MM.1S (cell line): ENCODE measurements around the gene C1QTNF4.
"Not testable (repeated sequence)": the region's sequence is repeated elsewhere in the genome, so short reads cannot be mapped to it uniquely, and the experiment has no call there.

ENCODE experiments used
- DNase-seq: peaks from one replicate; pipeline ENCODE4 v3.0.0-alpha.2; 2015
- H2AFZ ChIP-seq: fragments of 300-600 bp; sonication (generic); 2 replicates; pipeline ENCODE4 v1.6.0; 2016; ENCODE audit warnings: antibody characterized with exemption, low read length
- H3F3A ChIP-seq: fragments of 300-600 bp; sonication (generic); 2 replicates; pipeline ENCODE4 v1.6.1; 2016; ENCODE audit warnings: mild to moderate bottlenecking, antibody characterized with exemption, low read length, moderate library complexity, mixed read lengths; ENCODE audit not compliant: insufficient read depth
- H3K27ac ChIP-seq: fragments of 300-600 bp; sonication (generic); 2 replicates; pipeline ENCODE4 v1.5.1; 2016; ENCODE audit warnings: mild to moderate bottlenecking, low read length
- H3K27me3 ChIP-seq: fragments of 300-600 bp; sonication (generic); replicated peaks from 2 replicates; pipeline ENCODE4 v1.6.0; 2016; ENCODE audit warnings: low read length; ENCODE audit not compliant: insufficient read depth
- H3K36me3 ChIP-seq: fragments of 300-600 bp; sonication (generic); replicated peaks from 2 replicates; pipeline ENCODE4 v1.6.1; 2016; ENCODE audit warnings: mild to moderate bottlenecking, low read length, mixed read lengths; ENCODE audit not compliant: insufficient read depth
- H3K4me1 ChIP-seq: fragments of 300-600 bp; sonication (generic); 2 replicates; pipeline ENCODE4 v1.6.1; 2016; ENCODE audit warnings: low read length, mixed read lengths
- H3K4me2 ChIP-seq: fragments of 300-600 bp; sonication (generic); 2 replicates; pipeline ENCODE4 v1.6.0; 2016; ENCODE audit warnings: low read depth, low read length
- H3K4me3 ChIP-seq: fragments of 300-600 bp; sonication (generic); 2 replicates; pipeline ENCODE4 v1.5.1; 2016; ENCODE audit warnings: low read length, mixed read lengths
- H3K79me2 ChIP-seq: fragments of 300-600 bp; sonication (generic); 2 replicates; pipeline ENCODE4 v1.6.1; 2016; ENCODE audit warnings: mixed run types, low read length, mixed read lengths
- H3K9ac ChIP-seq: fragments of 300-600 bp; sonication (generic); 2 replicates; pipeline ENCODE4 v1.6.1; 2016; ENCODE audit warnings: low read length, mixed read lengths
- H3K9me2 ChIP-seq: fragments of 300-600 bp; sonication (generic); replicated peaks from 2 replicates; pipeline ENCODE4 v1.6.1; 2016; ENCODE audit warnings: mild to moderate bottlenecking, low read length, mixed read lengths; ENCODE audit not compliant: insufficient read depth
- H3K9me3 ChIP-seq: fragments of 300-600 bp; sonication (generic); replicated peaks from 2 replicates; pipeline ENCODE4 v1.6.1; 2016; ENCODE audit warnings: mild to moderate bottlenecking, low read length, mixed read lengths; ENCODE audit not compliant: insufficient read depth
- H4K20me1 ChIP-seq: fragments of 300-600 bp; sonication (generic); 2 replicates; pipeline ENCODE4 v1.6.1; 2016; ENCODE audit warnings: mild to moderate bottlenecking, low read length, moderate library complexity, mixed read lengths; ENCODE audit not compliant: insufficient read depth
- CTCF ChIP-seq: fragments of 300-600 bp; sonication (generic); IDR thresholded peaks from 2 replicates; pipeline ENCODE4 v1.5.1; 2016; ENCODE audit warnings: antibody characterized with exemption, low read length, mixed read lengths
- EZH2 ChIP-seq: fragments of 300-600 bp; sonication (generic); optimal IDR thresholded peaks from 2 replicates; pipeline ENCODE3; 2017; ENCODE audit warnings: low read depth, mild to moderate bottlenecking, antibody characterized with exemption, low read length, mixed read lengths
- EZH2phosphoT487 ChIP-seq: fragments of 300-600 bp; sonication (generic); IDR thresholded peaks from 2 replicates; pipeline ENCODE4 v1.6.1; 2018; ENCODE audit warnings: antibody characterized with exemption, low read length

Gene C1QTNF4

GRCh38 chr11:47560426-47560825, 33.8 kb downstream of the C1QTNF4 start:
- Histone ChIP-seq H3K79me2 (no peaks in the 10 kb centered on the region), H3K9me2 (no peaks in the 10 kb centered on the region), H3F3A (no peaks in the 10 kb centered on the region), H3K4me2 (no peak overlapping the region), H2AFZ (no peak overlapping the region), H4K20me1 (no peaks in the 10 kb centered on the region), H3K4me1 (peaks cover 3% of the 10 kb centered on the region; the same call in 1 of the 2 replicates), H3K27ac (no peak overlapping the region), H3K9ac (no peak overlapping the region), H3K4me3 (no peak overlapping the region), H3K27me3 (no peaks in the 10 kb centered on the region), H3K9me3 (no peaks in the 10 kb centered on the region), H3K36me3 (no peaks in the 10 kb centered on the region)
- DNase-seq: no peak
- no peak for TF ChIP-seq CTCF

GRCh38 chr11:47558695-47559094, 35.5 kb downstream of the C1QTNF4 start:
- H3K27me3 ChIP-seq: no peaks in the 10 kb centered on the region
- H2AFZ ChIP-seq: no peak overlapping the region
- H3K4me1 ChIP-seq: no peaks in the 10 kb centered on the region
- no peaks in the 10 kb centered on the region for H4K20me1 ChIP-seq
- no peak overlapping the region for H3K4me3 ChIP-seq
- H3K27ac ChIP-seq: no peak overlapping the region
- H3K4me2 ChIP-seq: no peak overlapping the region
- no peaks in the 10 kb centered on the region for H3F3A ChIP-seq
- TF ChIP-seq EZH2 (no peak), CTCF (no peak), EZH2phosphoT487 (no peak)
- H3K79me2 ChIP-seq: no peaks in the 10 kb centered on the region
- no peaks in the 10 kb centered on the region for H3K9me2 ChIP-seq
- no peaks in the 10 kb centered on the region for H3K9me3 ChIP-seq
- H3K9ac ChIP-seq: no peak overlapping the region
- no peaks in the 10 kb centered on the region for H3K36me3 ChIP-seq
- no peak for DNase-seq

GRCh38 chr11:47557004-47557403, 37.2 kb downstream of the C1QTNF4 start:
- H3F3A ChIP-seq, DNase-seq: not testable (repeated sequence)

GRCh38 chr11:47553406-47553743, 40.8 kb downstream of the C1QTNF4 start:
- peaks cover 46% of the 10 kb centered on the region for H3K79me2 ChIP-seq
- TF ChIP-seq EZH2phosphoT487 (no peak), EZH2 (no peak), CTCF (no peak)
- H3K4me1 ChIP-seq: peaks cover 13% of the 10 kb centered on the region
- H4K20me1 ChIP-seq: peaks cover 14% of the 10 kb centered on the region
- H3K9me2 ChIP-seq: no peaks in the 10 kb centered on the region
- H3K9me3 ChIP-seq: no peaks in the 10 kb centered on the region
- H2AFZ ChIP-seq: peak overlapping the region; percentile 87
- peak overlapping the region; percentile 87 for H3K4me2 ChIP-seq
- H3K4me3 ChIP-seq: peak overlapping the region; percentile 63
- H3K27me3 ChIP-seq: no peaks in the 10 kb centered on the region
- DNase-seq: no peak
- no peak overlapping the region for H3K27ac ChIP-seq
- H3K9ac ChIP-seq: peak overlapping the region; percentile 34; the same call in 1 of the 2 replicates
- H3F3A ChIP-seq: peaks cover 7% of the 10 kb centered on the region
- H3K36me3 ChIP-seq: no peaks in the 10 kb centered on the region

More at GRCh38 chr11:47557004-47557403, 37.2 kb downstream of the C1QTNF4 start:
- H3K4me1 ChIP-seq, H3K4me2 ChIP-seq, H3K4me3 ChIP-seq, H4K20me1 ChIP-seq, H3K9ac ChIP-seq, H3K9me3 ChIP-seq, H3K27me3 ChIP-seq, H3K79me2 ChIP-seq, H2AFZ ChIP-seq, H3K36me3 ChIP-seq, H3K27ac ChIP-seq, H3K9me2 ChIP-seq: not testable (repeated sequence)
